T1000 (cell line): Measurements from ENCODE around the gene RS1.

Experiments used
- DNase-seq: peaks from one replicate; lab custom pipeline; 2025; ENCODE audit warnings: mixed read lengths; lab: John Stamatoyannopoulos, UW

RS1 gene

DNA sequence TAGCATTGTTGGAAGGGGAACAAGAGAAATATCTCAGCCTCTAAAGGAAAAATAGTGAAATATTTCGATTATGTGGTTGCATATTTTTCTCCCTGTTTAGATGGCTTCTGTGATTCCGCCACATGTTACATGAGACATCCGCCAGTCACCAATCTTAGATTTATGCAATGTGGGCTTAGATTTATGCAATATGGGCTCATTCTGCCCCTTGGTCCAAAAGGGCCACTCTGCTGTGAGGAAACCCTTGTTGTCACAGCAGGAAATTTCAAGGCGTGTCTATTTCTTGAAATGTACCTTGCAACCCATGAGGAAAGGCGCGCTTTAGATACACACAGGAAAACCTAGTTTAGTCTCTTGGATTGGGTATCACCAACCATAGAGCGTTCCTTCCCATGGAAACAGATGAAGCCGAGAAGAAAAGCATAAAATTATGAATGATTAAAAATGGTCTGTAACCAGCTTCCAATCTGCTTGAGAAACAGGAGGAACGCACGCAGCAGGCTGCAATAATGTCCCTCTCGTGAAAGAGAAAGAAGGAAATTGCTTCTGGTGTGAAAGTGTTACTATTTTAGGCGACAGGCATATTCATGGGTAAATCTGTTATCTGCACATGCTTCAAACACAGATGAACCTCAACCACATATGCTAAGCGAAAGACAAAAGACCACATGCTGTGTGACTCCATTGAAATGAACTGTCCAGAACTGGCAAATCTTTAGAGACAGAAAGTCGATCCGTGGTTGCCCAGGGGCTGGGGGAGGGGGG, 3.7 kb downstream of the RS1 start:
- DNase-seq = no peak

- no peak for DNase-seq
Measured at GRCh38 chrX:18666614-18667013, 5.3 kb downstream of the RS1 start.

GRCh38 chrX:18664947-18665346, 7.0 kb downstream of the RS1 start:
- DNase-seq = no peak

GRCh38 chrX:18661273-18661672, 10.6 kb downstream of the RS1 start:
- no peak for DNase-seq

- no peak for DNase-seq
Measured at GRCh38 chrX:18654875-18655836, 16.8 kb downstream of the RS1 start.

DNA sequence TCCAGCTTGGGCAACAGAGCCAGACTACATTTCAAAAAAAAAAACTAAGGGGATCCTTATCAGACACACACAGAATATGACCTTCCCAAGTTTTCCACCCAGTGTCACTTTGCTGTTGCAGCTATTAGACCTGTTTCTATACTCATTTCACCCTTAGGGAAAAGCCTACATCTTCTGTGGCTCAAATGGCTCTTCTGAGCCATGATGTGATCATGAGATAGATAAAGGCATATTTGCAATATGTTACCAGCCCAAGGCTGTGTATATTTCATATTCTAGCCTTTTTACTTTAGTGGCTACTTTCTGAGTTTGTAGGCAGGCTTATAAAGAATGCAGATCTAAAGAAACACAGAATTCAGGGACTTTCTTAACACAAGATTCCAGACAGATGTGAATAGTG, 19.3 kb downstream of the RS1 start:
- no peak for DNase-seq

DNA sequence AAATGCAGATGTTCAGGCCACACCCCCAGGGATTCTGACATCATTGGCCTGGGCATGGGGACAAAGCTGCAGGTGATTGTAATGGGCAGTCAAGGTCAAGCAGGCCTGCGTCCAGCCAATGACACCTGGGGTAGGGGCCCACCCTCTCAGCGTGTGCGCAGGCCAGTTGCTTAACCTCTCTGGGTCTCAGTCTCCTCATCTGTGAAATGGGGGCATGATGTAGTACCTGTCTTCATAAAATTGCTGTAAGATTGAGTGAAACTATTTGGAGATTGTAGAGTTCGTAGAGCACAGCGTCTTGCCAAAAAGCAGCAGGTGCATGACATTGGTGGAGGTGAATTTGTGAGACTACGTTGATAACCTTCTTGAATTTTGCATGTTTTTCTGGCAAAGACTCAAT, 21.2 kb downstream of the RS1 start:
- DNase-seq = no peak

GRCh38 chrX:18649498-18649951, 22.4 kb downstream of the RS1 start:
- DNase-seq = no peak

GRCh38 chrX:18647621-18648020, 24.3 kb downstream of the RS1 start:
- no peak for DNase-seq

DNA sequence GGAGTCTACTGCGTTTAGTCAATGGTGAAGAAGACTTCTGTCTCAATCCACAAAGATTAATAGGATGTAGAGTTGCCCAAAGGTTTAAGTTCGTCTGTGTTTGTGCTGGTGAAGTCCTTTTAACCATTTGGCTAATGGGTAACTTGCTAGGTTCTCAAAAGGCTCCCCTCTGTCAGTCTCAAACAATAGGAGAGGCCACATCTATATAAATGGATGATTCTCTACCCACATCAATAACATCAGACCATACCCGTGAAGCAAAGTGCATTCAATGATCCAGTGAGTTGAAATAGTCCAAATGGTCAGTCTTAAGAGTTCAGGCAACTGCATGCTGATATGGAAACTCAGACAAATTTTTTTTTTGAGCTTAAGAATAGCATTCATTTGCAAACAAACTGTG, 28.1 kb downstream of the RS1 start:
- DNase-seq = no peak

DNA sequence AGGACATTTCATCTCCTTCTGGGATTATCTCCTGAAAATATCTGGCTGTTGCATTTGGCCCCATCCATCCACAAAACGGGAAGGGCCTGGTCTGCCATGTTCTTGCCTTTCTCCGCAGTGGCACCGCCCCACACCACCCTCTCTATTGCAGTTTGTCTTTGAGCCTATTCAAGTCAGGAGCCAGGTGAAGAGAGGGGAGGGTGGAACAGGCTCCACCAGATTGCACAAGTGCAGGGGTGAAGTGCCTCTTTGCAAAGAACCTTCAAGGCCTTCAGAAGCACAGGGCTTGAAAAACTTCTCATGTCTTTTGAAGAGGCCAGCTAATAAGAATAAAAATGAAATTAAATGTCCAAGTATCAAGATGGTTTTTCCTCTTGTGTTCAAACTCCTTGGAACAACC, 28.7 kb downstream of the RS1 start:
- DNase-seq = no peak

GRCh38 chrX:18640686-18641085, 31.2 kb downstream of the RS1 start:
- no peak for DNase-seq

- DNase-seq = no peak
Measured at GRCh38 chrX:18639280-18639679, 32.6 kb downstream of the RS1 start.

GRCh38 chrX:18638398-18638797, 33.5 kb downstream of the RS1 start:
- DNase-seq = no peak

- DNase-seq = no peak
Measured at GRCh38 chrX:18630934-18631333, 41.0 kb downstream of the RS1 start.

DNA sequence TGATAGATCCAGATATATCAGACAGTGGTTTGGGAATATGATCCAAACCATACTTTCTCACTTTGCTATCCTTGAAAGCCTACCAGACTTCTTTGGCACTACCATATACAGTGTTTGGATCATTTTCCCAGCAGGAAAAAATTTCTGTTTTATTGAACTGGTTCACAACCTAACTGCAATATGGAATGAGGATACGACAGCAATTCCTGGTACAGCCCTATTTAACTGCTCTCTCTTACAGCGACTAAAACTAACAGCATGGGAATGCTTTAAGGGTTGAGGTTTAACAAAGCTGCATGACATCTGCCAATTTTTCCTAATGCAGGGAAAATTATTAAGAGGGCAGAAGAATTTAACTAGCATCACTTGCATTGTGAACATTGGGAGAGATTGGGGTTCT, 47.3 kb downstream of the RS1 start:
- no peak for DNase-seq

DNA sequence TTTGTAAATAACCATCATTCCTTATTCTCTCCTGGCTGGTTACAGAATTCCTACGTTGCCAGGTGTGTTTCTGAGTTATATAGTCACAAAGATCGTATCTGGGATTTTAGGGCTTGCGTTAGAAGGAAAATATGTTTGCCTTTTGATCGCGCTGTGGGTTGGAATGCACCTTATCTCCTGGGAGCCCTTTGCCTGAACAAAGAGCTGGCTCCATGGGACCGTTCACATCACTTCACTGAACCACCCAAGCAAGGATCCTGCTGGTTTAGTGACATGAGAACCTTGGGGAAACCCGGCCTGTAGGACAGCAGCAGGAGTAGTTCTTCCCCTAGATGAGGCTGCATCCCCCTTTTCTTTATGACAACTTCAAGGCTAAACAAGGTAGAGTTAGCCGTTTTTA, 51.6 kb downstream of the RS1 start:
- no peak for DNase-seq

- DNase-seq = no peak
Measured at GRCh38 chrX:18619288-18619687, 52.6 kb downstream of the RS1 start.

DNA sequence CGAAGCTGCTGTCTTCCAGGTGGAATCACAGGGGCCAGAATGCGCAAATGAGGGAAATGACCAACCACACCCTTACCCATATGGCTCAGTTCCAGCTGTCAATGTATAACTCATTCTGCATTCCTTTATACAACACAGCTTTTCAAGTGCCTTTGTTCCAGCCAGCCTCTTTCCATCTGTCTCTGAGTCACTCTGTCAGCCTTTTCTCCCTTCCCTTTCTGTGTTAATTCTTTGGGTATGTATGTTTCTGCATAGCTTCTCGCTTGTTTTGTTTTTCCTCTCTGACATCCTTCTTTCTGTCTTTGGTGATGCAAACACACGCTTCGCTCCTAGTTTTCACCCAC, 54.5 kb downstream of the RS1 start:
- DNase-seq = no peak

- DNase-seq = no peak
Measured at GRCh38 chrX:18616688-18617406, 55.1 kb downstream of the RS1 start.

- DNase-seq = no peak
Measured at GRCh38 chrX:18613930-18614639, 57.8 kb downstream of the RS1 start.

DNA sequence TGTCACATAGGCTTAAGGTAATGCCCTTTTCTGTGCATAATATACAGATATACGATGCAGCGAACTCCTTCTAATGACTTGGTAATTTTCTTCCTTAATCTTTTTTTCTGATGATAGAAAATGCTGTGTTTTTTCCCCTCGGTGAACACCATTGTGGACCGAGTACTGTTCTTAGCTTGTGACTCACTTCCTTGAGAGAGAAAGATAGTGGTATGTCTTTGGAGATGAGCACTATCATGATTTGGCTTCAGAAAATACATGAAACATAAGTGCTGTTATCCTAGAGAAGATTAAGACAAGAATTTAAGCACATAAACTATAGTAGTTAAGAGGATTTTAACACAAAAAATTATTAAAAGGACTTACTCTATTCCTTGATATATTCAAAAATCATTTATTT, 63.9 kb downstream of the RS1 start:
- DNase-seq = no peak
